ENCODE data around the gene SDC4. TPM values are rescaled to one million over a fixed set of nuclear protein-coding genes. Genes with fewer than 3 reads are reported as not detected.

The SDC4 gene, protein sequence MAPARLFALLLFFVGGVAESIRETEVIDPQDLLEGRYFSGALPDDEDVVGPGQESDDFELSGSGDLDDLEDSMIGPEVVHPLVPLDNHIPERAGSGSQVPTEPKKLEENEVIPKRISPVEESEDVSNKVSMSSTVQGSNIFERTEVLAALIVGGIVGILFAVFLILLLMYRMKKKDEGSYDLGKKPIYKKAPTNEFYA
- 10 to 100 TPM; 23.5 to 33.0 TPM for total RNA-seq

DNA sequence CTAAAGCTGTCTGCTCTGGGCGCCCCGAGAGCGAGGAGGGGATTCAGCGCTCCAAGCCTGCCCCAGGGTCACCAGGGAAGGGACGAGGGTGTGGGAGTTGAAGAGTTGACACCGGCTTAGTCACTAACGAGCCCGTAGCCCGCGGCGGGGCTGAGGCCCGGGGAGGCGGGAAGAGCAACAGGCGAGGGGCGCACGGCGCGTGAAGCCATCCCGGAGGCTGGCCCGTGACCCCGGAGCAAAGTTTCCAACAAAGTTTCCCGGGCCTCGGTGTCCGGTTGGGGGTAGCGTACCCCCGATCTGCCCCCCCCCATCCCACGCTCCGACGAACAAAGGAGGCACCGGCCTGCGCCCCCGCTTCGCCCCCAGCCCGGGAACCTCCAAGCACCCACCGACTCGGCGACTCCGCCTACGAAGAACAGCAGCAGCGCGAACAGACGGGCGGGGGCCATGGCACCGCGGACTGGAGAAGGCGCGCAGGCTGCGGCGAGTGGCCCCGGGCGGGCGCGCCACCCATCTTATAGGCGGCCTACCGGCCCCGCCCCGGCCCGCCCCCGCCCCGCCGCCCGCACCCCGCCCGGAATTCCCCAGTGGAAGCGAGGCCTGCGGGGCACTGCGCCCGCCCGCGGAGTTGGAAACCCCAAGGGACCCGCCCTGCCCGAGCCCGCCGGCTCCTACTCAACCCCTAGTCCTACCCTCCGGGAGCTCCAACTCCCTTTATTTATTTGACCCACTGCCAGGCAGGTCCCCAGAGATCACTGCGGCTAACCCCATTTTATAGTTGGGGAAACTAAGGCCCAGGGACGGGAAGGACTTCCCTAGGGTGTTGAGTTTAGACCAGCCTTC lies at the start of gene SDC4:
Gene SDC4 (minus strand): TSS at position 489 of the 843 bp plus-strand sequence. CDS start 40 bp downstream, at position 449.
- H3K36me3 Mint-ChIP-seq, result peaks cover 0 to 4% of the 10 kb centered on the region in 2 donors
- no peaks in the 10 kb centered on the region for H3K9me3 Mint-ChIP-seq
- peak; percentile 69 to 82 for ATAC-seq
- DNase-seq (ENCODE audit: low spot score in 2 of 2), result peak; percentile 69 to 75
- peak within 1 kb of the TSS; percentile 72 to 84 for H3K27ac Mint-ChIP-seq

DNA sequence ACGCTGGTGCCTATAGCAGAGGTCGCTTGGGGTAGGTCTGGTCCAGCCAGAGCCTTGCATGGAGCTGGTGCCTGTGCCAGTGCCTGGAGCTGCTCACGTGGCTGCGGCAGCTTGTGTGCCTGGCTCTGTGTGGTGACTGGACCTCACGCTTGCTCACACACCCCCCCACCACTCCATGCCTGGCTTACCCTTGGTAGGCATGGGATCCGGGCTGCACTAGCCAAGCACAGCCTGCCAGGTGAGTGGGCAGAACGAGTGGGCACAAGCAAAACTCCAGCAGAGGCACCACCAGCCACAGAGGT lies 46.8 kb upstream of the SDC4 start:
- H3K27ac Mint-ChIP-seq, result no peak overlapping the region
- ATAC-seq (no peak), DNase-seq (ENCODE audit: low spot score in 2 of 2) (no peak)
- H3K9me3 Mint-ChIP-seq, result peaks cover 9 to 10% of the 10 kb centered on the region in 2 donors
- H3K36me3 Mint-ChIP-seq, result peaks cover 15 to 17% of the 10 kb centered on the region in 2 donors

DNA sequence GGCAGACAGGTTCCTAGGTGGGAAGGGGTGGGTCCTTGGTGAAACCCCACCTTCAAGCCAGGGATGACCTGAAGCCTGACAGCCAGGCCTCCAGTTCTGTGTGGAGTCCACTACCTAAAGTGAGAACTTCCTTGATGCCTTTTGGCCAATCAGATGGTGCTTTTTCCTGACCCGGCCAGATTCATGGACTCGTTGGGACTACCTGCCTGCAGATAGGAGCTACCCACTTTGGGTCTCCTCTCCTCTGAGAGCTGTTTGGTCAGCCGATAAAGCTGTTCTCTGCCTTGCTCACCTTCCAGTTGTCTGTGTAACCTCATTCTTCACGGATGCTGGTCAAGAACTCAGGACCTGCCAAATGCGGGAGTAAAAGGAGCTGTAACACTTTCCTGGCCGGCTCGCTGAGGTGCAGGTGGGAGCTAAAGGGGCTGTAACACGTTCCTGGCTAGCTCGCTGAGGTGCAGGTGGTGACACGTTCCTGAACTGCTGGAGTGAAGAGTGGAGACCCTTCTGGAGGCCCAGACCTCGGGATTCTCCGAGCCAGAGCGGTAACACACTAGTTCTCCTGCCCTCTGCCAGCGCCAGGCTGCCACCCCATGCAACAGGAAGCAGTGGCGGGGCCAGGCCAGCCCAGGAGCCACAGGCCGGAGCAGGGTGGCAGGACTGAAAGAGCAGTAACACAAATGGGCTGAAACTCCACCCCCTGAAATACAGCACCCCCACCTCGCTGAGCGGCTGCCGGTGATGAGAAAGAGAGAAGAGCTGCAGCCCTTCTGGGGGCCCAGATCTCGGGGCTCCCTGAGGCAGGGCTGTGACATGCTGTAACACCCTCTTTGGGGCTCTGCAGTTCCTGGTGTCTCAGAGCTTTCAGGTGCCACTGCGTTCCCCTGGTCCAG lies 46.2 kb upstream of the SDC4 start:
- H3K36me3 Mint-ChIP-seq, result peaks cover 9 to 11% of the 10 kb centered on the region in 2 donors
- DNase-seq (ENCODE audit: low spot score in 2 of 2) (no peak), ATAC-seq (no peak)
- H3K9me3 Mint-ChIP-seq, result peaks cover 3 to 4% of the 10 kb centered on the region in 2 donors
- H3K27ac Mint-ChIP-seq, result no peak overlapping the region

DNA sequence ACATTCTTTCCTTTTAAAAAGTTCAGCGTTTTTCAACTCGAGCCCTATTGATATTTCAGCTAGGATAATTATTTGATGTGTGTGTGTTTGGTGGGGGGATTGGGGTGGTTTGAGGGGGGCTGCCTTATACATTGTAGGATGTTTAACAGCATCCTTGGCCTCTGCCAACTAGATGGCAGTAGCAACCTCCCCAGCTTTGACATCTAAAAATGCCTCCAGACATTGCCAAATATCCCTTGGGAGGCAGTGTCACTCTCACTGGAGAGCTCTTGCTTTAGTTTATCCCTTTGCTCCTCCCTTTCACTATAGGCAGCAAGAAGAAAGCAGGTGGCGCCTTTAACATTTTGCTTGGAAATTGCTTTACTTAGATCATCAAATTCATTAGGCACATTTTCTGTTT lies 44.5 kb upstream of the SDC4 start:
- ATAC-seq, result no peak
- Mint-ChIP-seq H3K36me3 (peaks cover 6 to 11% of the 10 kb centered on the region in 2 donors), H3K9me3 (peaks cover 0 to 4% of the 10 kb centered on the region in 2 donors), H3K27ac (no peak overlapping the region)
- DNase-seq (ENCODE audit: low spot score in 2 of 2), result no peak

DNA sequence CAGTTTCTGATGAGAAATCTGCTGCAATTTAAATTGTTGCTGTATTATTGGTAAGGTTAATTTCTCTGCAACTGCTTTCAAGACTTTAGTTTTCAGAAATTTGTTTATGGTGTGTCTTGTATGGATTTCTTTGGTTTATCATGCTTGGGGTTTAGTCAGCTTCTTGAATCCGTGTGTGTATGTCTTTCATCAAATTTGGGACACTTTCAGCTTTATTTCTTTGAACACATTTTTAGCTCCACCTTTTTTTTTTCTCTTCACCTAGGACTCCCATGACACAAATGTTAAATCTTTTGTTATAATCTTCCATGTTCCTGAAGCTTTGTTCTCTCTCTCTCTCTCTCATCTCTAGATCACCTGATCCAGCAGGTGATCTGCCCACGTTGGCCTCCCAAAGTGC lies 43.3 kb upstream of the SDC4 start:
- ATAC-seq (no peak), DNase-seq (ENCODE audit: low spot score in 2 of 2) (no peak)
- H3K9me3 Mint-ChIP-seq, result peaks cover 0 to 9% of the 10 kb centered on the region in 2 donors
- no peak overlapping the region for H3K27ac Mint-ChIP-seq
- peaks cover 11 to 18% of the 10 kb centered on the region in 2 donors for H3K36me3 Mint-ChIP-seq

DNA sequence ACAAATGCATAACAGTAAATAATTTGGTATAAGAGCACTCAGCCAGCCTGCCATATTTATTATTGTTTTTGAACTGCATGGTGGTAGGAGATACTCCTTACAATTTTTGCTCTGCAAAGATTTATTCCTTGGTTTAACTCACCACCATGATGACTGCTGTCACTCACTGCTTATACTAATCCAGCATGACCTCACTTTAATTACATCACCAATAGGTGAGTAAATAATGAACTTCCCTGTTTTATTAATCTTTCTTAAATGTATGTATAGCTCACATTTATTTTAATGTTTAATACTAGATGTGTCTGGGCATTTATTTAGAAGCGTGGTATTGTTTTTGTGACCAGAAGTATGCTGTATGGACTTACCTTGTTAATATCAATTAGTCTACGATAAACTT lies 42.7 kb upstream of the SDC4 start:
- Mint-ChIP-seq H3K27ac (no peak overlapping the region), H3K9me3 (peaks cover 0 to 9% of the 10 kb centered on the region in 2 donors), H3K36me3 (peaks cover 10 to 16% of the 10 kb centered on the region in 2 donors)
- no peak for DNase-seq (ENCODE audit: low spot score in 2 of 2)
- no peak for ATAC-seq

DNA sequence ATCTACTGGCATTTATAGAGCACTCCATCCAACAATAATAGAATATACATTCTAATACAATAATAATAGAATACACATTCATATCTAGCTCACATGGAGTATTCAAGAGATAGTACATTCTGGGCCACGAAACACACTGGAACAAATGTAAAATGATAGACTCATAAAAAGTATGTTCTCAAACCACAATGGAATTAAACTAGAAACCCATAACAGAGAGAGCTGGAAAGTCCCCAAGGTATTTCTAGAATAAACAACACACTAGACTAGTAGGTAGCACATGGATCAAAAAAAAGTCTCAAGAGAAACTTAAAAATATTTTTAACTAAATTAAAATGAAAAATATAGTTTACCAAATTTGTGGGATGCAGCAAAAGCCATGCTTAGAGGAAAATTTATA lies 39.0 kb upstream of the SDC4 start:
- peak in 1 of 2 donors; percentile 32 for ATAC-seq
- Mint-ChIP-seq H3K27ac (no peak overlapping the region), H3K36me3 (peaks cover 5 to 12% of the 10 kb centered on the region in 2 donors), H3K9me3 (peaks cover 0 to 9% of the 10 kb centered on the region in 2 donors)
- DNase-seq (ENCODE audit: low spot score in 2 of 2), result no peak

DNA sequence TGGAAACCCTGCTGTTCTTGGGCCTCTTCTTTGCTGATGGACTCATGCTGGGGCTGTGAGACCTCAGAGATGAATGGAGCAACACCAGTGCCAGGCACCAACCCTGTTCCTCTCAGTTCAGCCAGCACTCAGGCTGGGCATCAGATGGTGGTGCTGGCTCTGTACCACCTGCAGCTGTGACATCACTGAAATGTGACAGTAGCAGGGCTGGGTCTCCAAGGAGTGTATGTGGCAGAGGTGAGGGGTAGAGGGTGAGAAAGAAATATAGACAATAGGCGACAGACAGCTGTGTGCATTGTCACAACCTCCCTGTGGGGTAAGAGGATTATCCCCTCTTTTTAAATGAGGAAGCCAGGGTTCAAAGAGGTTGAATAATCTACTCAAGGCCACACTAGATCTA lies 30.0 kb upstream of the SDC4 start, which contains the start of gene TP53TG5:
Gene TP53TG5 (minus strand): TSS at position 135 of the 400 bp plus-strand sequence. CDS start 89 bp downstream, at position 46.
- ATAC-seq, result no peak

DNA sequence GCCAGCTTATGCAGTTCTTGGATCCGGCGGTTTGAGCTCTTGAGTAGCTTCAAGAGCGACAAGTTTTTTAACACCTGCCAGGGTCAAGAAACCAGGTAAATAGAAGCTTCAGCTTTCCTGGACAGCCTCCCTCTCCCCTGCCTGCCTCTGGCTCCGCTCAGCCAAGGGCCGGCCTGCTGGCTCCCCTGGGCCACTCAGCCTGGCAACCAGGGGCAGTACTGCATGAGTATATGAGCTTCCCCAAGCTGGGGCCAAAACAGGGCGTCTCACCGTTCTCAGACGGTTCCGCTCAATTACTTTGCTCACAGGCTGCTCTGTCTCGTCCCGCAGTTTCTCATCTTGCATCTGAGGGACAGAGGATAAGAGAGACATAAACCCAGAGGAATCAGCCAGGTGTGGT lies 29.0 kb upstream of the SDC4 start:
- ATAC-seq (no peak), DNase-seq (ENCODE audit: low spot score in 2 of 2) (no peak)
- H3K36me3 Mint-ChIP-seq, result no peaks in the 10 kb centered on the region
- H3K9me3 Mint-ChIP-seq, result no peaks in the 10 kb centered on the region
- peak overlapping the region in 1 of 2 donors; percentile 47 for H3K27ac Mint-ChIP-seq

More for the DNA sequence above, 30.0 kb upstream of the SDC4 start, which contains the start of gene TP53TG5:
- peak within 1 kb of the TSS in 1 of 2 donors; percentile 47 for H3K27ac Mint-ChIP-seq
- H3K9me3 Mint-ChIP-seq, result no peaks in the 10 kb centered on the region
- DNase-seq (ENCODE audit: low spot score in 2 of 2), result no peak
- H3K36me3 Mint-ChIP-seq, result no peaks in the 10 kb centered on the region

DNA sequence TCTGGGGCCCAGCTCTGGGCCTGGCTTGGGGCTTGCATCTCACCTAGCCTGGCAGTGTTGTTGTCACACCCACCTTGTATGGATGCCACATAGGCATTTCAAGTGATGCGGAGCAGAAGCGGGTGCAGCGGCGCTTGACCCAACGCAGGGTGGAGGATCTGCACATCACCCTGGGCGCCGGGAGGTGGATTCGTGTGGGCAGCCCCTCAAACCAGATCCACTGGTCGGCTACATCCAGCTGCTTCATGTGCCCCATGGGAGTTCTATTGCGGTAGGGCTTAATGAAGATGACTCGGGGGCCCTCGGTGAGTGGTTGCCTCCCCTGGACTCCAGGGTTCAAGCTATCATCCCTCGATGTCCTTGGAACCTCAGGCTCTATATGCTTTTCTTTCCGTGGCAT lies 26.7 kb upstream of the SDC4 start:
- Mint-ChIP-seq H3K9me3 (no peaks in the 10 kb centered on the region), H3K27ac (peak overlapping the region in 1 of 2 donors; percentile 85), H3K36me3 (no peaks in the 10 kb centered on the region)
- DNase-seq (ENCODE audit: low spot score in 2 of 2) (no peak), ATAC-seq (no peak)

DNA sequence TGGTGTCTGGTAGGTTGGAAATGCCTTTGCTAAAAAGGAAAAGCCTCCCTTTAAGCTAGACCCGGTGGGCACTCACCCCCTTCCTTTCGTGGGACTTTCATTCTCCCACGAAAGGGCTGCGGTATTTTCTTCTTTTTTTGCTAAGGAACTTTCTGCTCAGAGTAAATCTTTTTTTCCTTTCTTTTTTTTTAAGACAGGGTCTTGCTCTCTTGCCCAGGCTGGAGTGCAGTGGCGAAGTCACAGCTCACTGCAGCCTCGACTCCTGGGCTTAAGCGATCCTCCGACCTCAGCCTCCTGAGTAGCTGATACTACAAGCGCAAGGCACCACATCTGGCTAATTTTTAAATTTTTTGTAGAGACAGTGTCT lies 25.9 kb upstream of the SDC4 start:
- Mint-ChIP-seq H3K36me3 (no peaks in the 10 kb centered on the region), H3K27ac (peak overlapping the region; percentile 7 to 85), H3K9me3 (no peaks in the 10 kb centered on the region)
- ATAC-seq (no peak), DNase-seq (ENCODE audit: low spot score in 2 of 2) (no peak)

DNA sequence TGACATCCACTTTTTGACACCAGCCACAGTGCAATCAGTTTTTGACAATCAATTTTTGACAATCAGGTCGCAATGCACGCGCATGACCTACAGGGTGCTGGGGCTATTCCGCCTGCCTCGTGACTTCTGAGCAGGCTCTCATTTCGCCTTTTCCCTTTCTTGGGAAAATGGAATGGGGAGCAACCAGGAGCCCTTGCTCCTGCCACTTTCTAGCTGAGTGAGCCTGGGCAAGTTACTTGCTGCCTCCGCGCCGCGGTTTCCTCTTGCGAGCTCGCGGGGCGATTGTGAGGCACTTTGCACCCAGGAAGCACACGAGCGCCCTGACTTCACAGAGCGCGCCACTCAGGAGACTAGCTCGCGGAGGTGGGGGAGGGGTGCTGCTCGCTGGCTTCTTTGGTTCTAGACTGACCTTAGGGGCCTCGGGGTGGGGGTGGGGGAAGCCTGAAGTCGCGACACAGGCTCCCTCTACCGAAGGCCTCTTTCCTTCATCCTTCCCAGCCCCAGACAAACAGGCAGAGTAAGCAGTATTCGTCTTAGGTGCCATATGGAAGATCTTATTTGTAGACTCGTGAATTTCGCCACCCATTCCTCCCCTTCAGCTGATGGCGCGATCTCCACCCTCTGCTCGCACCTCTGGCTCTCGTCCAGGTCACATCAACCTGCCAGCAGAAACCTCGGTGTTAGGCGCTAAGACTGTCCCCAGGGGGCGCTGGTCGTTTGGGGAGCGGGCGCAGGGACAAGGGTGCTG lies 25.3 kb upstream of the SDC4 start:
- peak overlapping the region; percentile 69 to 85 for H3K27ac Mint-ChIP-seq
- no peaks in the 10 kb centered on the region for H3K36me3 Mint-ChIP-seq
- ATAC-seq (peak; percentile 91 to 92), DNase-seq (ENCODE audit: low spot score in 2 of 2) (peak; percentile 85 to 96)
- H3K9me3 Mint-ChIP-seq, result no peaks in the 10 kb centered on the region

DNA sequence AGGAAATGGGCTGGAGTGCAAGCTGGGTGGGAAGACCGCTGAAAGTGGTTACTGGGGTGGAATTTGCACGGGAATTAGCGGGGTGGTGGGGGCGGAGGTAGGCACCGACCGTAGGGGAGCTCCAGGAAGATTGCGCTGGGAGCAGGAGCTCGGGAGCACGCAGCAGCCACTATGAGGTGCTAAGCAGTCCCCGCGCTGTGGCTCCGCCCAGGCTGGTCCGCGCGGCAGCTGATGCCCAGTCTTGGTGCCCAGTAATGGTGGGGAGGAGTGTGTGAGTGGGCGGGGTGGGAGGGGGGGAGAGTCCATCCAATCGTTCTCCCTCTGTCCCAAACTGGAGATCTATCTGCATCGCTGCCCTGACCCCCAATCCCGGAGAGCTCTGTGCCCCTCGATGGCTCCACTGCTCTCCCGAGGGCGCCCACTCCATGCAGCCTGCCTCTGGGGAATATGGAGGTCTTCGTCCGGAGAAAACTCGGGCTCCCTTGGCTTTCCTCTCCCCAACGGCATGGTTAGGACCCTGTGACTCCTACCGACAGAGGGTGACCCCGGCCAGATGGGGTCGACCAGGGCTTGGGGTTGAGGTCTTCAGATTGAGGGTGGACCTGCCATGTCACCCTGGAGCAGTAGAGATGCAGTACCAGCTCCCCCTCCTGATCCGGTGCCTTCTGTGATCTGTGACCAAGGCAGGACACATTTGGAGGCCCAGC lies 24.6 kb upstream of the SDC4 start:
- peak overlapping the region; percentile 40 to 85 for H3K27ac Mint-ChIP-seq
- DNase-seq (ENCODE audit: low spot score in 2 of 2), result no peak
- no peaks in the 10 kb centered on the region for H3K36me3 Mint-ChIP-seq

DNA sequence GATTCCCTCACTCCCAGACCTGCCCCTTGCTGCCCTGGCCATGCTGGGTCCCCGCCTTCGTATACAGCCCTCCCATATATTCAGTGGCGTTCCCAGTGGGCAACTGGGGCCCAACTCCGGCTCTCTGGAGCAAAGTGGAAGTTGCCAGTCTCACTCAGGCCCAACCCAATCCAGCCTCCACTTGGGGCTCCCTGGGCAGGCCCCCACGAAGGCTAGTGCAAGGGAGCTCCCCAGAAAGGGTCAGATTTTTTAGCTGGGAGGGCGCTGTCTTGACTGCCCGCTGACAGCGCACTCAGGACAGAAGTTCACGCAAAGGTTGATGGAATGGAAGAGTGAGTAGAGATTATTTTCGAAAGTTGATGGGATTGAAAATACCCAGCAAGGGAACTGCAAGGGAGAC lies 24.0 kb upstream of the SDC4 start:
- Mint-ChIP-seq H3K9me3 (no peaks in the 10 kb centered on the region), H3K27ac (peak overlapping the region; percentile 3 to 40), H3K36me3 (peaks cover 0 to 2% of the 10 kb centered on the region in 2 donors)
- DNase-seq (ENCODE audit: low spot score in 2 of 2) (no peak), ATAC-seq (no peak)

More for the DNA sequence above, 24.6 kb upstream of the SDC4 start:
- no peaks in the 10 kb centered on the region for H3K9me3 Mint-ChIP-seq
- no peak for ATAC-seq

DNA sequence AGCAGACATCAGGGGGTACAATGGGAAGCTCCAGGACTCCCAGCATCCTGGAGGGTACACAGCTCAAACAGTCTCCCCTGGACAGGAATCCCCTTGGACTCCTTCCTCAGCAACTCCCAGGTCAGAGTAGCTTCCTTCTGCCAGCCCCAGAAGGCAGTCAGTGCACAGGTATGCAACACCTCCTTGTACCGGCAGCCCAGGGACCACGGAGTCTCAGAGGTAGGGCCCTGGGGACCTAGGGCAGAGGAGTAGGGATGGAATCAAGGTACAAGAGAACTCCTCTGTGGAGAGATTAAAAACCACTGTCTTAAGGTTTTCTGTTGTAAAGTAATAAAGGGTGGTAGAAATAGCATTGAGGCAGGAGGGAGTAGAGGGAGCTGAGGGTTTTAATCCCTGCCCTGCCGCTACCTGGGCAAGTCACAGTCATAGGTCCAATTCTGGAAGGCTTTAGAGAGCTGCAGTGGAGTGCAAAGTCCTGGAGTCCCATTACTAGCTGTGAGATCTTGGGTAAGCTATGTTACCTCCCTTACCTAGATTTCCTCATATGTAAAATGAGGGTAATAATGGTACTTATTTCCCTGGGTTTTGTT lies 22.4 kb upstream of the SDC4 start:
- H3K9me3 Mint-ChIP-seq, result no peaks in the 10 kb centered on the region
- ATAC-seq (no peak), DNase-seq (ENCODE audit: low spot score in 2 of 2) (no peak)
- H3K36me3 Mint-ChIP-seq, result peaks cover 0 to 6% of the 10 kb centered on the region in 2 donors
- H3K27ac Mint-ChIP-seq, result no peak overlapping the region
